GM19025 (cell line): ENCODE results near the gene HTR4.
"Not testable (repeated sequence)": the region's sequence is repeated elsewhere in the genome, so short reads cannot be mapped to it uniquely, and the experiment has no call there.

ENCODE experiments used
- ATAC-seq: cut with Tn5 transposase; IDR thresholded peaks from one replicate; pipeline ENCODE4 v1.9.1; 2021; ENCODE audit warnings: mild to moderate bottlenecking, low read depth, moderate library complexity; ENCODE audit not compliant: unreplicated experiment

HTR4 gene

GRCh38 chr5:148541054-148541835, 113.1 kb downstream of the HTR4 start:
- no peak for ATAC-seq

GRCh38 chr5:148540647-148541046, 113.7 kb downstream of the HTR4 start:
- ATAC-seq = no peak

- ATAC-seq = no peak
These were observed 114.5 kb downstream of the HTR4 start for GRCh38 chr5:148539851-148540250.

GRCh38 chr5:148535190-148535589, 119.1 kb downstream of the HTR4 start:
- ATAC-seq = no peak

GRCh38 chr5:148532969-148533670, 121.2 kb downstream of the HTR4 start:
- no peak for ATAC-seq

GRCh38 chr5:148529450-148529849, 124.9 kb downstream of the HTR4 start:
- ATAC-seq = not testable (repeated sequence)

GRCh38 chr5:148524721-148525120, 129.6 kb downstream of the HTR4 start:
- no peak for ATAC-seq

- ATAC-seq = no peak
These were observed 131.2 kb downstream of the HTR4 start for GRCh38 chr5:148523139-148523538.

GRCh38 chr5:148515460-148515859, 138.9 kb downstream of the HTR4 start:
- ATAC-seq = no peak

GRCh38 chr5:148514344-148514743, 140.0 kb downstream of the HTR4 start:
- no peak for ATAC-seq

- ATAC-seq = no peak
These were observed 141.8 kb downstream of the HTR4 start for GRCh38 chr5:148512498-148512897.

- ATAC-seq = peak; percentile 92
These were observed 142.4 kb downstream of the HTR4 start for GRCh38 chr5:148511810-148512347.

GRCh38 chr5:148509893-148510292, 144.4 kb downstream of the HTR4 start:
- ATAC-seq = no peak

- no peak for ATAC-seq
These were observed 146.7 kb downstream of the HTR4 start for GRCh38 chr5:148507648-148508047.

- no peak for ATAC-seq
These were observed 154.9 kb downstream of the HTR4 start for GRCh38 chr5:148499452-148499851.

- no peak for ATAC-seq
These were observed 156.6 kb downstream of the HTR4 start for GRCh38 chr5:148497757-148498156.

- ATAC-seq = no peak
These were observed 162.0 kb downstream of the HTR4 start for GRCh38 chr5:148492351-148492750.

GRCh38 chr5:148491793-148492184, 162.5 kb downstream of the HTR4 start:
- no peak for ATAC-seq

- no peak for ATAC-seq
These were observed 163.1 kb downstream of the HTR4 start for GRCh38 chr5:148491015-148491792.

GRCh38 chr5:148488757-148489156, 165.6 kb downstream of the HTR4 start:
- no peak for ATAC-seq

GRCh38 chr5:148486456-148486855, 167.9 kb downstream of the HTR4 start:
- ATAC-seq = no peak
